HepG2 (cell line): ENCODE measurements around the gene THADA. TPM values are rescaled to one million over a fixed set of nuclear protein-coding genes. Genes with fewer than 3 reads are reported as not detected.

Experiments used
- ATAC-seq: fragments of 200-7000 bp; cut with Tn5 transposase; 3 replicates; pipeline ENCODE4 v1.9.1; 2020; ENCODE audit warnings: mild to moderate bottlenecking, moderate library complexity
- BruUV-seq: library from RNA; stranded (reverse); fragments of 400-500 nt; replicated peaks from 2 replicates; lab custom pipeline; 2021; lab: Mats Ljungman, UMichigan
- CTCF ChIA-PET: fragments of 300-600 bp; formaldehyde crosslinking; extraction: SDS; loops from one replicate; lab custom pipeline; 2021; ENCODE audit warnings: low total read pairs, inconsistent platforms, low intra/inter-chr PET ratio; lab: Yijun Ruan, JAX
- POLR2A ChIA-PET: fragments of 350-600 bp; sonication (Branson Sonifier 250); formaldehyde crosslinking; loops from one replicate; lab custom pipeline; 2020; ENCODE audit warnings: antibody characterized with exemption, inconsistent platforms; lab: Yijun Ruan, JAX
- DNase-seq: peaks from one replicate; pipeline ENCODE4 v3.0.0-alpha.2; 2015; ENCODE audit warnings: low spot score
- FAIRE-seq: peaks from 3 replicates; lab custom pipeline; 2011; peaks lifted over from hg19 to GRCh38; lab: Jason Lieb, UNC
- H2AFZ ChIP-seq: one replicate; pipeline ENCODE4 v1.6.1; 2011; ENCODE audit warnings: low read length, inconsistent platforms
- H3K27ac ChIP-seq: fragments of 300-600 bp; 3 replicates; pipeline ENCODE4 v1.8.0; 2011; ENCODE audit warnings: mixed run types, mild to moderate bottlenecking, mixed read lengths, low read length, inconsistent platforms; ENCODE audit not compliant: insufficient read depth; ENCODE audit errors: extremely low read length
- H3K27me3 ChIP-seq, 2 experiments: fragments of 200-600 bp in 1 of 2; 2 replicates in 1 of 2; 3 replicates in 1 of 2; pipeline versions ENCODE4 v1.6.0 to v1.8.0; 2011; ENCODE audit warnings: low read length in 2 of 2, mild to moderate bottlenecking in 2 of 2, moderate library complexity in 2 of 2, inconsistent platforms in 1 of 2; ENCODE audit not compliant: insufficient read depth in 2 of 2, control insufficient read depth in 1 of 2
- H3K36me3 ChIP-seq, 2 experiments: fragments of 200-600 bp in 1 of 2; replicated peaks in 1 of 2; 2 replicates in 1 of 2; 3 replicates in 1 of 2; pipeline versions ENCODE4 v1.5.1 to v1.8.0; 2011; ENCODE audit warnings: low read length in 2 of 2, inconsistent platforms in 1 of 2; ENCODE audit not compliant: insufficient read depth in 2 of 2, control insufficient read depth in 1 of 2
- H3K4me1 ChIP-seq: 2 replicates; pipeline ENCODE4 v1.5.1; 2012; ENCODE audit warnings: low read length, inconsistent platforms; ENCODE audit not compliant: insufficient read depth
- H3K4me2 ChIP-seq: 2 replicates; pipeline ENCODE4 v1.6.0; 2011; ENCODE audit warnings: low read depth, low read length, inconsistent platforms
- H3K4me3 ChIP-seq, 3 experiments: fragments of 200-600 bp in 1 of 3; sonication (generic), shearing (Covaris generic) in 1 of 3; replicated peaks in 1 of 3; 2 replicates each; pipeline ENCODE4 v1.5.1; 2011 to 2016; ENCODE audit warnings: low read length in 3 of 3, inconsistent platforms in 2 of 3, low read depth in 2 of 3, mild to moderate bottlenecking in 2 of 3, control low read depth in 1 of 3, mixed read lengths in 1 of 3; ENCODE audit not compliant: insufficient read depth in 1 of 3
- H3K79me2 ChIP-seq: one replicate; pipeline ENCODE4 v1.6.1; 2011; ENCODE audit warnings: low read length, inconsistent platforms; ENCODE audit not compliant: insufficient read depth
- H3K9ac ChIP-seq: 2 replicates; pipeline ENCODE4 v1.6.0; 2011; ENCODE audit warnings: mild to moderate bottlenecking, low read depth, low read length, inconsistent platforms; ENCODE audit not compliant: insufficient read depth
- H3K9me3 ChIP-seq: 2 replicates; pipeline ENCODE4 v1.5.1; 2012; ENCODE audit warnings: mild to moderate bottlenecking, low read length
- H4K20me1 ChIP-seq: 2 replicates; pipeline ENCODE4 v1.6.0; 2011; ENCODE audit warnings: inconsistent platforms, mild to moderate bottlenecking, low read length, moderate library complexity; ENCODE audit not compliant: insufficient read depth
- CAMTA2 ChIP-seq: sonication (generic); formaldehyde crosslinking; IDR thresholded peaks from 2 replicates; pipeline ENCODE4 v1.4.0; 2020; ENCODE audit warnings: mild to moderate bottlenecking, missing genetic modification reagents, borderline replicate concordance
- DDIT3 ChIP-seq: sonication (generic); formaldehyde crosslinking; IDR thresholded peaks from 2 replicates; pipeline ENCODE4 v1.4.0; 2020; ENCODE audit warnings: mild to moderate bottlenecking, missing genetic modification reagents
- HMGXB4 ChIP-seq, 2 experiments: sonication (generic) in 1 of 2; formaldehyde crosslinking in 1 of 2; IDR thresholded peaks; 2 replicates each; pipeline versions ENCODE4 v1.4.0 to v1.6.1; 2018 to 2020; ENCODE audit warnings: missing genetic modification reagents in 2 of 2, borderline replicate concordance in 1 of 2, low read depth in 1 of 2, mild to moderate bottlenecking in 1 of 2, missing biosample characterization in 1 of 2
- KIAA2018 ChIP-seq: sonication (generic); formaldehyde crosslinking; IDR thresholded peaks from 2 replicates; pipeline ENCODE4 v1.5.0; 2020; ENCODE audit warnings: mild to moderate bottlenecking, missing genetic modification reagents, borderline replicate concordance
- MATR3 ChIP-seq: sonication (generic); formaldehyde crosslinking; IDR thresholded peaks from 2 replicates; pipeline ENCODE4 v1.4.0; 2020; ENCODE audit warnings: missing genetic modification reagents
- PRMT3 ChIP-seq: sonication (generic); formaldehyde crosslinking; IDR thresholded peaks from 2 replicates; pipeline ENCODE4 v1.8.1; 2022; ENCODE audit warnings: low read depth, mild to moderate bottlenecking, moderate library complexity, missing genetic modification reagents, borderline replicate concordance
- ZMAT3 ChIP-seq: sonication (generic); formaldehyde crosslinking; conservative IDR thresholded peaks from 2 replicates; pipeline ENCODE4 v1.7.0; 2021; ENCODE audit warnings: missing genetic modification reagents
- ZNF567 ChIP-seq: sonication (generic); formaldehyde crosslinking; IDR thresholded peaks from 2 replicates; pipeline ENCODE4 v1.8.1; 2023; ENCODE audit warnings: mild to moderate bottlenecking, missing genetic modification reagents, borderline replicate concordance
- ZNF7 ChIP-seq: IDR thresholded peaks from 2 replicates; pipeline ENCODE4 v1.6.1; 2016; ENCODE audit warnings: missing biosample characterization, missing genetic modification reagents
- ZSCAN22 ChIP-seq: sonication (generic); formaldehyde crosslinking; IDR thresholded peaks from 2 replicates; pipeline ENCODE4 v1.4.0; 2020; ENCODE audit warnings: mild to moderate bottlenecking, missing genetic modification reagents
- WGBS: methylation state at CpG from one replicate; pipeline ENCODE4 v1.1.6; 2017; ENCODE audit warnings: low lambda C conversion rate; 5-methylcytosine and 5-hydroxymethylcytosine counted together
- in situ Hi-C: cut with HindIII; loops from 2 replicates; pipeline ENCODE4 v1.10.0; 2017; ENCODE audit warnings: low pct_unique_long_range_greater_than_20kb; ENCODE audit not compliant: extremely low pct_ligation_motif_present
- intact Hi-C: fragments of 100-400 bp; cut with micrococcal nuclease; formaldehyde crosslinking; loops from one replicate; pipeline ENCODE4 v1.10.0; 2022; ENCODE audit not compliant: unreplicated experiment
- polyA plus RNA-seq, 8 experiments: library from polyadenylated mRNA; depleted of rRNA in 3 of 8; stranded (reverse) in 7 of 8; unstranded in 1 of 8; fragments of >200 nt; fragmentation: Illumina TruSeq in 4 of 8; extraction: Trizol in 4 of 8; gene quantifications; 2 replicates each; pipeline versions ENCODE4 v1.2.1 to v1.2.3, GENCODE V29; 2011 to 2016; ENCODE audit warnings: low read depth in 4 of 8, missing spikeins in 1 of 8, mixed read lengths in 1 of 8; ENCODE audit not compliant: insufficient read depth in 1 of 8
- total RNA-seq, 5 experiments: library from RNA; depleted of rRNA; stranded (reverse); fragments of >200 nt; fragmentation: Illumina TruSeq; extraction: Trizol; gene quantifications; 2 replicates each; pipeline ENCODE4 v1.2.3, GENCODE V29; 2016; ENCODE audit warnings: low read depth in 1 of 5

Gene THADA
- total and polyA plus RNA-seq, 2 of the 13 experiments (the other 11 are each of a cell fraction or from before 2014, with no cell fraction given), result 12.7 to 21.7 TPM

- TF ChIP-seq ZNF7 (no peak), MATR3 (CRISPR knock-in tag) (no peak), KIAA2018 (CRISPR knock-in tag) (no peak)
- TF ChIP-seq, all 625 proteins: peak for 0
Measured at GRCh38 chr2:43276266-43276941, 319.4 kb downstream of the THADA start (continued).

- no peaks in the 10 kb centered on the region for H3K9me3 ChIP-seq
- ChIA-PET CTCF (no interaction called here), POLR2A (no interaction called here)
- in situ Hi-C loops, result no loop called here
- no peak overlapping the region for H3K4me2 ChIP-seq
- no peak overlapping the region for H3K9ac ChIP-seq
- H3K79me2 ChIP-seq, result no peaks in the 10 kb centered on the region
- no peak overlapping the region for H2AFZ ChIP-seq
- no peak for DNase-seq
- intact Hi-C loops, result no loop called here
- H3K36me3 ChIP-seq, result peaks cover 0 to 14% of the 10 kb centered on the region in 2 experiments; a peak in 2 of 5 replicates
- no peak for TF ChIP-seq DDIT3 (CRISPR knock-in tag)
- TF ChIP-seq PRMT3 (CRISPR knock-in tag), result no peak
- TF ChIP-seq HMGXB4 (CRISPR knock-in tag; IDR thresholded peaks at IDR 0.05; ENCODE audit: borderline replicate concordance in 1 of 2, low read depth in 1 of 2), result no peak
- no peak for TF ChIP-seq ZNF567 (CRISPR knock-in tag)
- TF ChIP-seq ZSCAN22 (CRISPR knock-in tag), result no peak
- no peak for TF ChIP-seq CAMTA2
- TF ChIP-seq ZMAT3 (CRISPR knock-in tag), result no peak
- FAIRE-seq, result no peak
- H3K27ac ChIP-seq, result no peak overlapping the region
- H3K4me3 ChIP-seq, result no peak overlapping the region
- no peak for ATAC-seq
- BruUV-seq, result no TSS peak
- H3K27me3 ChIP-seq, result no peaks in the 10 kb centered on the region
- H3K4me1 ChIP-seq, result peaks cover 20% of the 10 kb centered on the region
- H4K20me1 ChIP-seq, result no peaks in the 10 kb centered on the region
- 98% methylated on average over 4 of the region's 4 CpGs for WGBS
Measured at GRCh38 chr2:43274721-43275120, 321.1 kb downstream of the THADA start.
